OCI-LY1 (cell line): ENCODE measurements around the gene ZNF91.

ENCODE experiments used
- EZH2 ChIP-seq: fragments of 200-600 bp; sonication (generic), shearing (Covaris generic); IDR thresholded peaks from 2 replicates; pipeline ENCODE4 v1.8.0; 2017; ENCODE audit warnings: borderline replicate concordance, mixed run types, mild to moderate bottlenecking, antibody characterized with exemption, low read length, moderate library complexity, mixed read lengths
- TF ChIP-seq, protein P1 (sequence below): fragments of 200-600 bp; sonication (generic), shearing (Covaris generic); IDR thresholded peaks from 2 replicates; pipeline ENCODE4 v1.5.1; 2017; ENCODE audit warnings: mild to moderate bottlenecking, antibody characterized with exemption, low read length, moderate library complexity, mixed read lengths

GRCh38 chr19:23395041-23395721 is at the start of gene ZNF91:
- TF ChIP-seq, protein P1, sequence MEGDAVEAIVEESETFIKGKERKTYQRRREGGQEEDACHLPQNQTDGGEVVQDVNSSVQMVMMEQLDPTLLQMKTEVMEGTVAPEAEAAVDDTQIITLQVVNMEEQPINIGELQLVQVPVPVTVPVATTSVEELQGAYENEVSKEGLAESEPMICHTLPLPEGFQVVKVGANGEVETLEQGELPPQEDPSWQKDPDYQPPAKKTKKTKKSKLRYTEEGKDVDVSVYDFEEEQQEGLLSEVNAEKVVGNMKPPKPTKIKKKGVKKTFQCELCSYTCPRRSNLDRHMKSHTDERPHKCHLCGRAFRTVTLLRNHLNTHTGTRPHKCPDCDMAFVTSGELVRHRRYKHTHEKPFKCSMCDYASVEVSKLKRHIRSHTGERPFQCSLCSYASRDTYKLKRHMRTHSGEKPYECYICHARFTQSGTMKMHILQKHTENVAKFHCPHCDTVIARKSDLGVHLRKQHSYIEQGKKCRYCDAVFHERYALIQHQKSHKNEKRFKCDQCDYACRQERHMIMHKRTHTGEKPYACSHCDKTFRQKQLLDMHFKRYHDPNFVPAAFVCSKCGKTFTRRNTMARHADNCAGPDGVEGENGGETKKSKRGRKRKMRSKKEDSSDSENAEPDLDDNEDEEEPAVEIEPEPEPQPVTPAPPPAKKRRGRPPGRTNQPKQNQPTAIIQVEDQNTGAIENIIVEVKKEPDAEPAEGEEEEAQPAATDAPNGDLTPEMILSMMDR = no peak
- no peak for TF ChIP-seq EZH2
